ENCODE data around the gene CAPN14. TPM values are rescaled to one million over a fixed set of nuclear protein-coding genes. Genes with fewer than 3 reads are reported as not detected.

CAPN14 gene
- total and polyA plus RNA-seq, 8 donors = 0.20 to 0.38 (median 0.25) TPM

DNA sequence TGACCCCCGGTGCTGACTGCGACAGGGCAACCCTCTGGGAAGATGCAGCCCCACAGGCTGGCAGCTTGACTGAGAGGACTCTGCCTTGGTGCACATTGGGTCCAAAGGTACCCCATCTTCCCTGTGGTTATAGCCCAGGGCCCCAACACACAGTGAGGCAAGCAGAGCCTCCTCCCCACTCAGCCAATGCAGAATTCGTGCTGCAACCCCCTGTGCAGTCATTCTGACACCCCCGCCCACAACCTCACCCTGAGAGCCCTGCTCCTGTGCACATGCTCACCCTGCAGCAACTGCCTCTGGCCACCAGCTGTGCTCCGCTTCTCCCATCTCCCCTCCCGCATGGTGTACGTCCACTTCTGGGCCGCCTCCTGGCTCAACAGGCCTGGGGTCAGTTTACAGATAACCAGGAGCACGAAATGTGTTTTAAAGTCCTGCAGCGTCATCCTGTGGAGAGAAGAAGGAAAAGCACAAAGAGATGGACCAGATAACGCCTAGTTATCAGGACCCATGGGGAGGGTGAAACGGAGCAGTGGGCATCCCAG is 24.4 kb downstream of the CAPN14 start:
- TF ChIP-seq, protein P1, sequence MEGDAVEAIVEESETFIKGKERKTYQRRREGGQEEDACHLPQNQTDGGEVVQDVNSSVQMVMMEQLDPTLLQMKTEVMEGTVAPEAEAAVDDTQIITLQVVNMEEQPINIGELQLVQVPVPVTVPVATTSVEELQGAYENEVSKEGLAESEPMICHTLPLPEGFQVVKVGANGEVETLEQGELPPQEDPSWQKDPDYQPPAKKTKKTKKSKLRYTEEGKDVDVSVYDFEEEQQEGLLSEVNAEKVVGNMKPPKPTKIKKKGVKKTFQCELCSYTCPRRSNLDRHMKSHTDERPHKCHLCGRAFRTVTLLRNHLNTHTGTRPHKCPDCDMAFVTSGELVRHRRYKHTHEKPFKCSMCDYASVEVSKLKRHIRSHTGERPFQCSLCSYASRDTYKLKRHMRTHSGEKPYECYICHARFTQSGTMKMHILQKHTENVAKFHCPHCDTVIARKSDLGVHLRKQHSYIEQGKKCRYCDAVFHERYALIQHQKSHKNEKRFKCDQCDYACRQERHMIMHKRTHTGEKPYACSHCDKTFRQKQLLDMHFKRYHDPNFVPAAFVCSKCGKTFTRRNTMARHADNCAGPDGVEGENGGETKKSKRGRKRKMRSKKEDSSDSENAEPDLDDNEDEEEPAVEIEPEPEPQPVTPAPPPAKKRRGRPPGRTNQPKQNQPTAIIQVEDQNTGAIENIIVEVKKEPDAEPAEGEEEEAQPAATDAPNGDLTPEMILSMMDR (IDR thresholded peaks at IDR 0.05) = no peak
- H3K27me3 ChIP-seq = no peaks in the 10 kb centered on the region
- ATAC-seq (no peak), DNase-seq (no peak)
- intact Hi-C loops (cut with DNase I) = no loop called here
- no peak overlapping the region for H3K4me3 ChIP-seq
- no peaks in the 10 kb centered on the region for H3K36me3 ChIP-seq
- no peaks in the 10 kb centered on the region for H3K4me1 ChIP-seq
- no peaks in the 10 kb centered on the region for H3K9me3 ChIP-seq
- H3K27ac ChIP-seq = no peak overlapping the region

DNA sequence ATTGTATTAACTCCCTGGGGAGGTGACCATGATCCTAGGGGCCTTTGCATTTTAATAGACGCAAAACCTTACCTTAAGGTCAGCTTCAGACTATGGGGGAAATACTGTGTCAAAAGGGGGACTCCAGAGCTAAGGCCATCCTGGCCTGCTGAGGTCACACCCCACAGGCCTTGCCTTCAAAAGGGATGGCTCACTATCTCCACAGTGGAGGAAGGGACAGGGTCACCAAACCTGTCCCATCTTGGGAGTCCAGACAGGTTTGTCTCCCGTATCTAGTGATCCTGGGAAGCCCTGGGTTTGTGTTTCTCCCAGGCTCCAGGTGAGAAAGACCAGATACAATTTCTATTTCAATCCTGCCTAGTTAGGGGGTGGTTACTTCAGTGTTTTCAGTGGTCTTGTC is 24.9 kb downstream of the CAPN14 start:
- TF ChIP-seq, protein P1 (IDR thresholded peaks at IDR 0.05) = no peak
- H3K9me3 ChIP-seq = no peaks in the 10 kb centered on the region
- ATAC-seq = no peak
- DNase-seq = no peak
- intact Hi-C loops (cut with DNase I) = no loop called here
- H3K4me1 ChIP-seq = no peaks in the 10 kb centered on the region
- H3K4me3 ChIP-seq = no peak overlapping the region
- H3K27ac ChIP-seq = no peak overlapping the region
- H3K27me3 ChIP-seq = no peaks in the 10 kb centered on the region
- H3K36me3 ChIP-seq = no peaks in the 10 kb centered on the region

DNA sequence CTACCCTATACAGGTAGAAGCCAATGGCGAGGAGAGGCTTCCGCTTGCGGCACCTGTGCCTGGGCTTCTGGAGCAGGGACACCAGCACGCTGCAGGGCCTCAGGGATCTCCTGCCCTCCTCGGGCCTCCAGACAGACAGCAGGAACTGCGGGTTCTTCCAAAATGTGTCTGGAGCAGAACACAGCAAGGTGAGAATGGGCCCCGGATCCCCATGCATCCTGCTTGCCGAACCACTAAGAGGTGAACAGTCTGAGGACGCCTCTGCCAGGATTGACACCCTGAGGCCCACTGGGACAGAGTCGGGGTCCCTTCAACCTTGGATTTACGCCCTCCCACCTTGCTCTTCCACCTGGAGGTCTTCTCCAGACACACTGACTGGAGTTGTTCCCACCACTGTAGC is 25.4 kb downstream of the CAPN14 start:
- no peak for ATAC-seq
- H3K27ac ChIP-seq = no peak overlapping the region
- H3K27me3 ChIP-seq = no peaks in the 10 kb centered on the region
- H3K9me3 ChIP-seq = no peaks in the 10 kb centered on the region
- H3K4me1 ChIP-seq = no peaks in the 10 kb centered on the region
- no peaks in the 10 kb centered on the region for H3K36me3 ChIP-seq
- intact Hi-C loops (cut with DNase I) = no loop called here
- no peak for DNase-seq
- no peak overlapping the region for H3K4me3 ChIP-seq
- TF ChIP-seq, protein P1 (IDR thresholded peaks at IDR 0.05) = no peak

DNA sequence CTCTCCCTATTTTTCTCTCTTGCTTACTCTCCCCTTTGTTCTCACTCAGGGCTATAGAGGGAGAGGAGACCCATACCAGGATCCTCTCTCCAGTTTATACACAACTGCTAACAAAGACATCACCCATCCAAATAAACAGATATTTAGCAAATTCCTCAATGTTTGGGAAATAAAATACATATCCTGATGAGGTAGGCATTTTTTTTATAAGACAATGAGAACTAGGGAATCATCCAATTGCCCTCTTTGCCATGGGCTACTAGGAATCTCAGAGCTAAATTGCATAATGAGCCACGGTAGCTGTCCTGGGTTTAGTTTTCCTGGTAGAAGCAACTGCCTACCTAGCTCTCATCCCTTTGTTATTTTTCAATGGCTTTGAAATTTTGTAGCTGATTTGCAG is 27.1 kb downstream of the CAPN14 start:
- Histone ChIP-seq H3K9me3 (no peaks in the 10 kb centered on the region), H3K36me3 (no peaks in the 10 kb centered on the region), H3K27ac (no peak overlapping the region), H3K4me1 (no peaks in the 10 kb centered on the region), H3K27me3 (no peaks in the 10 kb centered on the region), H3K4me3 (no peak overlapping the region)
- ATAC-seq (no peak), DNase-seq (no peak)
- TF ChIP-seq, protein P1 (IDR thresholded peaks at IDR 0.05) = no peak
- intact Hi-C loops (cut with DNase I) = no loop called here

DNA sequence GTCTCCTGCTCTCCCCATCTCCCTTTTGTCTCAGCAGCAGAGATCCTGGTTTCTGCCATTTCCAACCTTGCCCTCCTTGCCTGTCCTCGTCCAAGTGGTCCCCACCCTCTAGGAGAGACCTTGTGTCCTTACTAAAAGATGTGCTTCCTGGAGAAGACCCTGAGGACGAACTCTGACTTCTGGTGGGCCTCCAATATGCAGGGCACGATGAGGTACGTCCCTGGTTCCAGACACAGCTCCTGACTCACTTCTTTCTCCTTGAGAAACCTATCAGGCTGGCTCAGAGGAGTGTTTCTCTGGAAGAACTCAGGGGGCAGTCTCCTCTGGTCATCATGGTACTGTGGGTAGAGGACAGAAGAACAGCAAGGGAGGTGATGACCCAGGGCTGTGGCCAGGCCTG is 28.2 kb downstream of the CAPN14 start:
- Histone ChIP-seq H3K27me3 (no peaks in the 10 kb centered on the region), H3K4me3 (no peak overlapping the region), H3K36me3 (no peaks in the 10 kb centered on the region), H3K9me3 (no peaks in the 10 kb centered on the region), H3K27ac (no peak overlapping the region), H3K4me1 (no peaks in the 10 kb centered on the region)
- ATAC-seq (no peak), DNase-seq (no peak)
- TF ChIP-seq, protein P1 (IDR thresholded peaks at IDR 0.05) = no peak
- intact Hi-C loops (cut with DNase I) = no loop called here

Data from left lung (tissue), 10 donors.